NB4 (cell line): Measurements from ENCODE around the gene LONRF2.
A peak's percentile ranks its signal among the peaks of the same experiment; 100 is the strongest.
"Not testable (repeated sequence)": the region's sequence is repeated elsewhere in the genome, so short reads cannot be mapped to it uniquely, and the experiment has no call there.

Experiments used
- DNase-seq: peaks from one replicate; pipeline ENCODE4 v3.0.0; 2010; ENCODE audit warnings: low read depth
- H3K4me3 ChIP-seq: one replicate; pipeline ENCODE4 v1.5.1; 2011; ENCODE audit warnings: mild to moderate bottlenecking, low read depth, low read length, moderate library complexity
- MAX ChIP-seq: IDR thresholded peaks from 2 replicates; pipeline ENCODE4 v1.6.1; 2011; ENCODE audit warnings: low read depth, low read length
- MYC ChIP-seq: IDR thresholded peaks from 2 replicates; pipeline ENCODE4 v1.6.1; 2011; ENCODE audit warnings: low read depth, low read length
- POLR2A ChIP-seq: IDR thresholded peaks from 2 replicates; pipeline ENCODE4 v1.6.1; 2011; ENCODE audit warnings: mild to moderate bottlenecking; ENCODE audit not compliant: insufficient read length; ENCODE audit errors: extremely low read depth
- TF ChIP-seq, protein P1 (sequence below): IDR thresholded peaks from one replicate; pipeline ENCODE4 v1.5.1; 2012; ENCODE audit warnings: low read depth, low read length

Gene LONRF2

GRCh38 chr2:100252811-100253698 lies 69.2 kb downstream of the LONRF2 start:
- DNase-seq, result no peak
- no peak for TF ChIP-seq MAX
- no peak for TF ChIP-seq POLR2A
- TF ChIP-seq, protein P1, sequence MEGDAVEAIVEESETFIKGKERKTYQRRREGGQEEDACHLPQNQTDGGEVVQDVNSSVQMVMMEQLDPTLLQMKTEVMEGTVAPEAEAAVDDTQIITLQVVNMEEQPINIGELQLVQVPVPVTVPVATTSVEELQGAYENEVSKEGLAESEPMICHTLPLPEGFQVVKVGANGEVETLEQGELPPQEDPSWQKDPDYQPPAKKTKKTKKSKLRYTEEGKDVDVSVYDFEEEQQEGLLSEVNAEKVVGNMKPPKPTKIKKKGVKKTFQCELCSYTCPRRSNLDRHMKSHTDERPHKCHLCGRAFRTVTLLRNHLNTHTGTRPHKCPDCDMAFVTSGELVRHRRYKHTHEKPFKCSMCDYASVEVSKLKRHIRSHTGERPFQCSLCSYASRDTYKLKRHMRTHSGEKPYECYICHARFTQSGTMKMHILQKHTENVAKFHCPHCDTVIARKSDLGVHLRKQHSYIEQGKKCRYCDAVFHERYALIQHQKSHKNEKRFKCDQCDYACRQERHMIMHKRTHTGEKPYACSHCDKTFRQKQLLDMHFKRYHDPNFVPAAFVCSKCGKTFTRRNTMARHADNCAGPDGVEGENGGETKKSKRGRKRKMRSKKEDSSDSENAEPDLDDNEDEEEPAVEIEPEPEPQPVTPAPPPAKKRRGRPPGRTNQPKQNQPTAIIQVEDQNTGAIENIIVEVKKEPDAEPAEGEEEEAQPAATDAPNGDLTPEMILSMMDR, result no peak
- TF ChIP-seq MYC, result no peak
- no peak overlapping the region for H3K4me3 ChIP-seq

GRCh38 chr2:100250645-100251044 lies 71.7 kb downstream of the LONRF2 start:
- no peak for DNase-seq
- TF ChIP-seq POLR2A (no peak), MAX (no peak), MYC (no peak)
- TF ChIP-seq, protein P1, result no peak
- no peak overlapping the region for H3K4me3 ChIP-seq

DNA sequence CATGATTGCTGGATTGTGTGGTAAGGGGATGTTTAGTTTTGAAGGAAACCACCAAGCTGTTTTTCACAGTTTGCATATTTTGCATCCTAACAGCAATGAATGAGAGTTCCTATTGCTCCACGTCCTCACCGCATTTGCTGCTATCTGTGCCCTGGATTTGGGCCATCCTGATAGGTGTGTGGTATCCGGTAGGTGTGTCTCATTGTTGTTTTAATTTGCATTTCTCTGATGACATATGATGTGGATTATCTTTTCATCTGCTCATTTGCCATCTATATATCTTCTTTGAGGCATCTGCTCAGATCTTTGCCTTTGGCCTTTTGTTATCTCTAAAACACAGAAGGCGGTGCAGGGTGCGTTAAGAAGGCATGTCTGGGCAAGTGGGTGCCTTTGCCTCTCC lies 73.3 kb downstream of the LONRF2 start:
- no peak for DNase-seq
- H3K4me3 ChIP-seq, result no peak overlapping the region
- TF ChIP-seq POLR2A (no peak), MAX (no peak), MYC (no peak)
- TF ChIP-seq, protein P1, result no peak

DNA sequence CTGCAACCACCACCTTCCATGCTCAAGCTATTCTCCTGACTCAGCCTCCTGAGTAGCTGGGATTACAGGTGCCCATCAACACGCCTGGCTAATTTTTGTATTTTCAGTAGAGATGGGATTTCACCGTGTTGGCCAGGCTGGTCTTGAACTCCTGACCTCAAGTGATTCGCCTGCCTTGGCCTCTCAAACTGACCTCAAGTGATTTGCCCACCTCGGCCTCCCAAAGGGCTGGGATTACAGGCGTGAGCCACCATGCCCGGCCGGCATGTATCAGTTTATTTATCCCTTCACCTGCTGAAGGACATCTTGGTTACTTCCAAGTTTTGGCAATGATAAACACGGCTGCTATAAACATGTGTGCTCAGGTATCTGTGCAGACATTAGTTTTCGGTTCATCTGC lies 73.7 kb downstream of the LONRF2 start:
- not testable (repeated sequence) for DNase-seq, H3K4me3 ChIP-seq

DNA sequence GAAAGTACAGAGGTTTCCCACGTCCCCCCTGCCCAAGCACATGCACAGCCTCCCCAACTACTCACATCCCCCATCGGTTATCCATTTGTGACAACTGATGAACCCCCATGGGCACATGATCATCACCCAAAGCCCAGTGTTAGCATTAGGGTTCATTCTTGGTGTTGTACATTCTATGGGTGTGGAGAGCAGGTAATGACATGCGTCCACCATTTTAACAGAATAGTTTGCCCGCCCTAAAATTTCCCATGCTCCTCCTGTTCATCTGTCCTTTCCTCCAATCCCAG lies 74.3 kb downstream of the LONRF2 start:
- H3K4me3 ChIP-seq, result no peak overlapping the region
- no peak for DNase-seq
- no peak for TF ChIP-seq MYC
- TF ChIP-seq MAX, result no peak
- TF ChIP-seq, protein P1, result no peak
- no peak for TF ChIP-seq POLR2A

GRCh38 chr2:100247256-100248043 lies 74.9 kb downstream of the LONRF2 start:
- peak; percentile 37 for DNase-seq
- no peak overlapping the region for H3K4me3 ChIP-seq
- TF ChIP-seq POLR2A, result no peak
- TF ChIP-seq MYC, result no peak
